ENCODE results near the gene XPO6. TPM values are rescaled to one million over a fixed set of nuclear protein-coding genes. Genes with fewer than 3 reads are reported as not detected.

XPO6 gene
- total RNA-seq, 1 donor from 2014 or later, result 230 TPM

GRCh38 chr16:28104404-28104803, 107.4 kb downstream of the XPO6 start:
- Mint-ChIP-seq H3K4me1 (peaks cover 2% of the 10 kb centered on the region), H3K27me3 (no peaks in the 10 kb centered on the region), H3K27ac (no peak overlapping the region), H3K36me3 (ENCODE audit: low read depth) (peaks cover 79% of the 10 kb centered on the region), H3K4me3 (no peak overlapping the region), H3K9me3 (no peaks in the 10 kb centered on the region)
- intact Hi-C loops (cut with micrococcal nuclease), result no loop called here
- DNase-seq, result no peak

DNA sequence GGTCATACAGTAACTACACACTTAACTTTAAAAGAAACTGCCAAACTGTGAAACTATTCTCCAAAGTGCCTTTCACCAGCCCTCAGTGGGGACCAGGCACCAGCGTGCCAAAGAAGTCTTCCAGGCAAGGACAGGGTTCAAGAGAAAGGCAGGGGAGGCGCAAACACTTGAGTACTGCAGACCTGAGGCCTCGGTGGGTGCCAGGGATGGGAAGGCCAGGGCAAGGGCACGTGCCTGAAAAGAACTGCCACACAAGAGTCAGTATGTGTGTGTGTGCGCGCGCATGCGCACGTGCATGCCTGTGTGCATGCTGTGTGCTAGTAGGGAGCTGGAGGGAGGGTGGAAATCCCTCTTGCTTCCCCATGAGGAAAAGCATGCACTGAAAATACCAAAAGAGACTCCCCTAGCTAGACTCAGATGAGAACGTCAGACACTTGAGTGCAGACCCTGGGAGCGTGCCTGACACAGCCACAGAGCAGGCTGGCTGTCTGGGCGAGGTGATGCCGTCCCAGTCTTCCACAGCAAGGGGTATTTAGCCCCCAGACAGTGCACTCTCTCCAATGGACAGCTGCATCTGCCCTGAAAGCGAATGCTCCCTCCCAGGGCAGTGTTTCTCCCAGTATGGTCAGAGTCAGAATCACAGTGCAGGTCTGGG, 108.1 kb downstream of the XPO6 start:
- Mint-ChIP-seq H3K36me3 (ENCODE audit: low read depth) (peaks cover 81% of the 10 kb centered on the region), H3K9me3 (no peaks in the 10 kb centered on the region), H3K4me1 (no peaks in the 10 kb centered on the region), H3K27ac (no peak overlapping the region), H3K4me3 (no peak overlapping the region), H3K27me3 (no peaks in the 10 kb centered on the region)
- no peak for DNase-seq
- intact Hi-C loops (cut with micrococcal nuclease), result no loop called here

GRCh38 chr16:28101533-28101890, 110.3 kb downstream of the XPO6 start:
- H3K9me3 Mint-ChIP-seq, result no peaks in the 10 kb centered on the region
- peaks cover 86% of the 10 kb centered on the region for H3K36me3 Mint-ChIP-seq (ENCODE audit: low read depth)
- H3K27me3 Mint-ChIP-seq, result no peaks in the 10 kb centered on the region
- H3K4me1 Mint-ChIP-seq, result no peaks in the 10 kb centered on the region
- no peak for DNase-seq
- intact Hi-C loops (cut with micrococcal nuclease), result no loop called here
- H3K27ac Mint-ChIP-seq, result no peak overlapping the region
- no peak overlapping the region for H3K4me3 Mint-ChIP-seq

DNA sequence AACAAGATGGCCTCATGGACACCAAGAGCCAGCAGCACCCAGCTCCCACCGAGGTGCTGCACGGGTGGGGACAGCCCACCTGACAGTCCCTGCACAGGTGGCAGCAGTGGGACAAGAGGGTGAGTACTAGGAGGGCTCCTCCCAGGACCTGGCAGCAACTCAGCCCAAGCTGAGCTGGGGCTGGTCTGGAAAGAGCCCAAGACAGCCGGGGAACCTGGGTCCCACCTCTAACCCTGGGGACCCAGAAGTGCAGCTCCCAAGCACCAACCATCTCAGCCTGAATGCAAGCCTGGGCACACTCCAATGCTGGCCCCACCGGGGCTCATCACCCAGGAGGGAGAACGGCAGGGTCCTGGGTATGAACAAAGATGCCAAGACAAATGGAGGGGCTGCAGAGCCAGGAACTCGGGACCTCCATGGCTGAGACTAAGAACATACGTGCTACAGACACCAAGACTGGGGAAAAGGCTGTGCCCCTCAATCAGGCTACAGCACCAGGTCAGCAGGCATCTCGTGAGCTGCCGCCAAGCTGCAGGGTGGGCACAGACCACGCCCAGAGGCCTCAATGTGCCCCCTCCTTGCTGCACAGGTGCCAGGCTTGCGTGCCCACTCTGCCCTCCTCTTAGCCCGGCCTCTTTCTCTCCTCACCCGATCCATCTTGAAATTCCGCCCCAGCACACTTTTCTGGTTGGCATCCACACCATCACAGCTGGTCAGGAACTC, 110.8 kb downstream of the XPO6 start:
- intact Hi-C loops (cut with micrococcal nuclease), result no loop called here
- Mint-ChIP-seq H3K9me3 (no peaks in the 10 kb centered on the region), H3K4me1 (no peaks in the 10 kb centered on the region), H3K36me3 (ENCODE audit: low read depth) (peaks cover 83% of the 10 kb centered on the region), H3K27me3 (no peaks in the 10 kb centered on the region), H3K27ac (no peak overlapping the region), H3K4me3 (no peak overlapping the region)
- DNase-seq, result no peak

GRCh38 chr16:28098959-28099945, 112.5 kb downstream of the XPO6 start:
- Mint-ChIP-seq H3K9me3 (no peaks in the 10 kb centered on the region), H3K27me3 (no peaks in the 10 kb centered on the region), H3K4me3 (no peak overlapping the region), H3K36me3 (ENCODE audit: low read depth) (peaks cover 67% of the 10 kb centered on the region), H3K27ac (no peak overlapping the region), H3K4me1 (no peaks in the 10 kb centered on the region)
- intact Hi-C loops (cut with micrococcal nuclease), result no loop called here
- no peak for DNase-seq

- Mint-ChIP-seq H3K4me3 (no peak overlapping the region), H3K4me1 (no peaks in the 10 kb centered on the region), H3K36me3 (ENCODE audit: low read depth) (peaks cover 58% of the 10 kb centered on the region), H3K27ac (no peak overlapping the region), H3K9me3 (no peaks in the 10 kb centered on the region), H3K27me3 (no peaks in the 10 kb centered on the region)
- intact Hi-C loops (cut with micrococcal nuclease), result no loop called here
- no peak for DNase-seq
Observed at GRCh38 chr16:28098171-28098958, 113.4 kb downstream of the XPO6 start.

DNA sequence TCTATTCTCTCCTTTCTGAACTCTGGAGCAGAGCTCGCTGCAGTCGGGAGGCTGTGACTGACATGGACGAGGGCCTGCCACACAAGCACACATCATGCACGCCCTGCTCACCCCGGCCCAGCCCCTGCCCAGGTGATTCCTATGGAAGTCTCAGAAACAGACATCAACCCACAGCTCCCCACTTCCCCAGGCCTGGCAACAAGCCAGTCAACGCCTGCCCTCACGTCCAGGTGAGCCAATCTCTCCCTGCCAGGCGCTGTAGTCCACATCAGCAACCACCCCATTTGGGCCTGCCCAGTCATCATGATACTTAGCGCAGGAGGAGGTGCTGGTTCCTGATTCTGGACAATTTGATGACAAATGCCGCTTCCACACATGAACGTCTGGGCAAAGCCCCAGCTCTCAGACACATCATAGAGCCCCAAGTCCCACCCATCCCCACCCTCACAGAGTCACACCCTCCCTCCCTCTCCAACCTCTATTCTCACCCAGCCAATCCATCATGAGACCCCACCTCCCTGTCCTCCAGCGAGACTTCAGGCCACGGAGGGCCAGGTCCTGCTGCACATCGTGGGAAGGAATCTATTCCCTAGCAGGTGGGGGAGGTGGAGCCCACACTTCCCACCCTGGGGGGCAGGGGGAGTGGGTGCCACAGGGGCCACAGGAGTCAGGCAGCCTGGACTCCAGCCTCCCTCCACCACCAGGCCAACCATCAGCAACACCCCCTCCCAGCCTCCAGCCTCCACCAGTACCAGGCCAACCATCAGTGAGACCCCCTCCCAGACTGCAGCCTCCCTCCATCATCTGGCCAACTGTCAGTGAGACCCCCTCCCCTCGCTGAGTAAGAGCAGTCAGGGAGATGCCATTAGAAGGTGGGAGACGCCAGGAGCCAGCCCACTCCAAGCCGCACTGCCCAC, 114.5 kb downstream of the XPO6 start:
- Mint-ChIP-seq H3K9me3 (no peaks in the 10 kb centered on the region), H3K4me3 (no peak overlapping the region), H3K4me1 (no peaks in the 10 kb centered on the region), H3K27ac (no peak overlapping the region), H3K36me3 (ENCODE audit: low read depth) (peaks cover 48% of the 10 kb centered on the region), H3K27me3 (no peaks in the 10 kb centered on the region)
- intact Hi-C loops (cut with micrococcal nuclease), result no loop called here
- DNase-seq, result no peak

DNA sequence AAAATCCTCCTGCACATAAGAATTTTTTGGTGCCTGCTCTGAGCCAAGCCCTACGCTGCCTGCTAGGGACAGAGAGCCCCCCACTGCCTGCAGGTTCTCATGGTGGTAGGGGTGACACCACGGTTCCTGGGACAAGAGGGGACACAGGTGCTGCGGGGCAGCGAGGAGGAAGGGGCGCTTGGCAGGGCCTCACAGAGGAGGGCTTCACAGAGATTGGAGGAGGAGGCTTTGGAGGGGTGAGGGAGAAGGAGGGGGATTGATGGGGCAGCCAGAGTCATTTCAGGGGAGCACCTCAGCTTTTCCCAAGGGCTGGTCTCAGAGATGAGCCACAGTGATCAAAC, 118.4 kb downstream of the XPO6 start:
- Mint-ChIP-seq H3K36me3 (ENCODE audit: low read depth) (peaks cover 23% of the 10 kb centered on the region), H3K9me3 (peaks cover 8% of the 10 kb centered on the region), H3K4me1 (peaks cover 6% of the 10 kb centered on the region), H3K27me3 (no peaks in the 10 kb centered on the region), H3K27ac (no peak overlapping the region), H3K4me3 (no peak overlapping the region)
- intact Hi-C loops (cut with micrococcal nuclease), result no loop called here
- DNase-seq, result no peak

DNA sequence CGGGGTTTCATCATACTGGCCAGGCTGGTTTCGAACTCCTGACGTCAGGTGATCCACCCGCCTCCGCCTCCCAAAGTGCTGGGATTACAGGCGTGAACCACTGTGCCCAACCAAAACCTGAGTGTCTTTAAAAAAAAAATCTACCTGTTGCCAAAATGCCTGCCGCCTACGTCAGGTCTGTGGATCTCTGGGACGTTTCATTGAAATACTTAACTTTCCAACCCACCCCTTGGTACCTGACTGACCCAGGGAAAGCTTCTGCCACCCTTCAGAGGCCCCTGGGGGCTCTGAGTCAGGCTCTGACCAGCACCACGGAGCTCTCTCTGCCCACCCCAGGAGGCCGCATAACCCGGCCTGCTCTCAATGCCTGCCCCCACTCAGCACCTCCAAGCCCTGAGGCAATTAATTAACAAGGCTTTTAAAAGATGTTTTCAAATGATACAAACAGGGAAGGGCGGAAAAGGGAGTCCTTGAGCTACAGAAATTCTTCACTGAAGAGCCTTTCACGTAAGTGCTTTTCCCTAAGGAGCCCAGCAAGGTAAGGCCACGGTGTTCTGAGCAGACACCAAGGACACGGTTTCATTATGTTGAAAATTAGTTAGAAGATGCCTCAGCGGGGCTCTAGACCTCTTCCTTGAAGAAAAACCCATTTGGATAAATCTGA, 118.9 kb downstream of the XPO6 start:
- no peak overlapping the region for H3K4me3 Mint-ChIP-seq
- H3K36me3 Mint-ChIP-seq (ENCODE audit: low read depth), result peaks cover 18% of the 10 kb centered on the region
- DNase-seq, result no peak
- peaks cover 6% of the 10 kb centered on the region for H3K4me1 Mint-ChIP-seq
- no peaks in the 10 kb centered on the region for H3K27me3 Mint-ChIP-seq
- intact Hi-C loops (cut with micrococcal nuclease), result no loop called here
- peaks cover 8% of the 10 kb centered on the region for H3K9me3 Mint-ChIP-seq
- no peak overlapping the region for H3K27ac Mint-ChIP-seq

DNA sequence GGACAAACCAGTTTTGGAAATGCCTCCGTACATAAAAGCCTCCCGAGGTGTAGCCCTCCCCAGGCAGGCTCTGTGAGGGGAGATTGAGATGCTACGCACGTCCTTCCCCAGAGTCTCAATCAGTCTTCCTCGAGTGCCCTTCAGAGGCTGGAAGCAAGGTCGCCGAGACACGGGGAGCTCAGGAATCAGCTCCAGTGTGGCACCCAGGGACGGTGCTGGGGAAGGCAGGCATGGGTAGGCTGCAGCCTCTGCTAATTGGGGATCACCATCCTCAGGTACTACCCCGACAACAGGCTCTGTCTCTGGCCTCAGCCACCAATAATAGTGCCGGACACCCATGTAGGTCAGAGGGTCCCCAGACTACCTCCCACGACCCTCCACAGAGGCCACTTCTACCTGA, 120.1 kb downstream of the XPO6 start:
- Mint-ChIP-seq H3K9me3 (peaks cover 8% of the 10 kb centered on the region), H3K4me3 (no peak overlapping the region), H3K27ac (no peak overlapping the region), H3K27me3 (no peaks in the 10 kb centered on the region), H3K4me1 (peaks cover 6% of the 10 kb centered on the region), H3K36me3 (ENCODE audit: low read depth) (peaks cover 7% of the 10 kb centered on the region)
- intact Hi-C loops (cut with micrococcal nuclease), result no loop called here
- DNase-seq, result no peak

DNA sequence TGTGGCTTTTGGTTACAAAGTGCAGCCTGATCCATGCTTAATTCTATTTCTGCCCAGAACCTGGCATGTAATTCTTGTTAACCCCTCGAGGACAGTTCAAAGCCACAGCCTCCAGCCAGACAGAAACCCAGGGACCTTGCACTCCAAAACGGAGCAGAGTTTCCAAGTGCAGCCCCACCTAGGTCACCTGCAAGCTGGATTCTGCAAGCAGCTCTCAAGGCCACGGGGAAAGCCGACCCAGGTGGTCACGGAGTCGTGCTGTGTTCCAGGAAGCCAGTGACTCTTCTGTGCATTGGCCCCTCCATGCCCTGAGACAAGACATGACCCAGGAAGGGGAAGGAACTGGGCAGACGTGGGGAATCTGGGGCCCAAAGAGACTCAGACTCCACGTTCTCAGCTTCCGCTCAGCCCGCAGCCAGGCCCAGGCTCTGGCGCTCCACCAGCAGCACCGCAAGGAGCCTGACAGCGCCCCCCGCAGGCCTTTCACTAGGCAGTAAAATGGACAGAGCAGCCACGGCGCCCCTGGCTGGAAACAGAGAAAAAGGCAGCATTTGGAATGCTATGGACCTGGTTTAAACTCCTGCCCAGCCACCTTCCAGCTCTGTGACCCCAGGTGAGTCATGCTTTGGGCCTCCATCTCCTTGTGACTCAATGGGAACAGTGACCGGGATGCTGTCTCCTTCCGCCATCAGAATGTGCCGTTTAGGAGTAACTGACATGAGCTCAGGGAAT, 121.0 kb downstream of the XPO6 start:
- Mint-ChIP-seq H3K9me3 (peaks cover 8% of the 10 kb centered on the region), H3K4me3 (no peak overlapping the region), H3K36me3 (ENCODE audit: low read depth) (peaks cover 5% of the 10 kb centered on the region), H3K4me1 (peaks cover 6% of the 10 kb centered on the region), H3K27ac (no peak overlapping the region), H3K27me3 (no peaks in the 10 kb centered on the region)
- DNase-seq, result no peak
- intact Hi-C loops (cut with micrococcal nuclease), result no loop called here

DNA sequence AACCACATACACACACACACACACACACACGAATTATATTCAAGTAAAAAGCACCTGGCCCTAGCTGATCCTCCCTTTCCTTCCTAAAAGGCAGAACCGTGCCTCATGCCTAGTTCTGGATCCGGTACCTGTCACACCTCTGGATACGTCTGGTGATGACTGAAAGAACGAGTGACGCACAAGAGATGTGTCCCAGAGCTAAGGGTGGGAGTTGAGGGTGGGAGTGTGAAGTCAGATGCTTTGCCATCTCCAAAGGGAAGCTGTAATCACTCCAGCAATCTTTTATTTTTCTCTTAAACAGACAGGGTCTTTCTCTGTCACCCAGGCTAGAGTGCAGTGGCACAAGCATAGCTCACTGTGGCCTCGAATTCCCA, 121.8 kb downstream of the XPO6 start:
- no peak overlapping the region for H3K4me3 Mint-ChIP-seq
- H3K27ac Mint-ChIP-seq, result peak overlapping the region; percentile 82
- peaks cover 8% of the 10 kb centered on the region for H3K9me3 Mint-ChIP-seq
- DNase-seq, result no peak
- intact Hi-C loops (cut with micrococcal nuclease), result no loop called here
- H3K36me3 Mint-ChIP-seq (ENCODE audit: low read depth), result peaks cover 5% of the 10 kb centered on the region
- no peaks in the 10 kb centered on the region for H3K27me3 Mint-ChIP-seq
- peaks cover 6% of the 10 kb centered on the region for H3K4me1 Mint-ChIP-seq

Data from activated CD4-positive, alpha-beta T cell treated with anti-CD3 and anti-CD28 coated beads, Interleukin-2, amount 10 ng/mL, durations not matched to agents 24 days and 14 days (primary cell).